GM18907 (cell line): Measurements from ENCODE around the gene TMEM109.
"Not testable (repeated sequence)": the region's sequence is repeated elsewhere in the genome, so short reads cannot be mapped to it uniquely, and the experiment has no call there.

Experiments
- ATAC-seq: cut with Tn5 transposase; IDR thresholded peaks from one replicate; pipeline ENCODE4 v1.9.1; 2021; ENCODE audit warnings: mild to moderate bottlenecking, moderate library complexity; ENCODE audit not compliant: unreplicated experiment

TMEM109 gene

DNA sequence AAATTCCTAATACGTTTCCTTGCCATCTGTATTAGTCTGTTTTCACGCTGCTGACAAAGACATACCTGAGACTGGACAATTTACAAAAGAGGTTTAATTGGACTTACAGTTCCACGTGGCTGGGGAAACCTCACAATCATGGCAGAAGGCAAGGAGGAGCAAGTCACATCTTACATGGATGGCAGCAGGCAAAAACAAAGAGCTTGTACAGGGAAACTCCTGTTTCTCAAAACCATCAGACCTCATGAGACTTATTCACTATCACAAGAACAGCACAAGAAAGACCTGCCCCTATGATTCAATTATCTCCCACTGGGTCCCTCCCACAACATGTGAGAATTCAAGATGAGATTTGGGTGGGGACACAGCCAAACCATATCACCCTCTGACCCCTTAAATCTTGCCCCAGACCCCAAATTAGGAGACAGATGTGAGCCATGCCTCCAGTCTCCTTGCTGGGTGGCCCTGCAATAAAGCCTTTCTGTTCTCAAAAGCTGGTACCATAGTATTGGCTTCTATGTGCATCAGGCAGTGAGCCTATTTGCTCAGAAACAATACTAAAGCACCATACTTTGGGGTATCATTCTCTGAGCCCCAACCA is 4.2 kb upstream of the TMEM109 start:
- ATAC-seq, result not testable (repeated sequence)

DNA sequence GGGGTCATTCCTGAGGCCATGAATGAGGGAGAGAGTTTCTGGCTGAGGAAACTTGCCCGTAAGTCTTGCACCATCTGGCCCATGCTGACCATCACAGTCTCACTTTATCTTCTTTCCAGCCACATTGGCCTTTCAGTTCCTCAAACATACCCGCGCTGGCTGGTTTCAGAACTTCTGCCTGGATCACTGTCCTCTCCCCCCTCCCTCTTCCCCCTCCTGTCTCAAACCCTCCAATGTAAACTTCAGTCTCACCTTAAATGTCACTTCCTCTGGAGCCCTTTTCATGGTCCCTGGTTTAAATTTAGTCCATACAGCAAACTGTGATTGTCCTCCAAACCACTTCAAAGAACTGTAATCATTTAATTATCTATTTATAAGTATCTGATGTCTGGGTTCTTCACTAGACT is 3.7 kb upstream of the TMEM109 start:
- peak; percentile 41 for ATAC-seq

DNA sequence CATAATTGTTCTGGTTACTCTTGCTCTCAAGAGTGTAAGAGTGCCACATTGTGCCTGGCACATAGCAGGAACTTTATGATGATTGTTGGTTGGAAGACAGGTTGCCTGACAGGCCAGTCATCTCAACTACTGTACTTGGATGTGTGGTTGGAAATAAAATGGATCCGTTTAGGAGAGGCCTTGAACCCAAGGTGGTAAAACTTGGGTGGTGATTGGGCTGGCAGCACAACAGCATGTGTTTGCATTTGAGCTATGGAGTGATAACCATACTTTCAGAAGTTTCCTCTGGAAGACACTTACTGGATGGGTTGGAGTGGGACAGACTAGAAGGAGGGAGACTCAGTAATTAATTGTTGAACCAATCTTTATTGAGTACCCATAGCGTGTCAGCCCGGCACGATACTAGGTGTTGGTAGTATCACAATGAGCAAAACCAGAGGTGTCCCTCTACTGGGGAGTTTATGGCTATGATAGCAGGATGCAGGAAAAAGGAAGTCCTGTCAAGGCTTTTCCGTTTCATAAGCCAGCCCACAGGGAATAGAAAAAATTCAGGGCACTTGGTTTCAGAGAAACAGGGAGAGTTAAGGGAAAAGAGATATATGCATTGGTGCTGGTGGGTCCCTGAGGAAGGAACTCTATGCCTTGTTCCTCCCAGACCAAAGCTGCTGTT is 3.1 kb upstream of the TMEM109 start:
- no peak for ATAC-seq

DNA sequence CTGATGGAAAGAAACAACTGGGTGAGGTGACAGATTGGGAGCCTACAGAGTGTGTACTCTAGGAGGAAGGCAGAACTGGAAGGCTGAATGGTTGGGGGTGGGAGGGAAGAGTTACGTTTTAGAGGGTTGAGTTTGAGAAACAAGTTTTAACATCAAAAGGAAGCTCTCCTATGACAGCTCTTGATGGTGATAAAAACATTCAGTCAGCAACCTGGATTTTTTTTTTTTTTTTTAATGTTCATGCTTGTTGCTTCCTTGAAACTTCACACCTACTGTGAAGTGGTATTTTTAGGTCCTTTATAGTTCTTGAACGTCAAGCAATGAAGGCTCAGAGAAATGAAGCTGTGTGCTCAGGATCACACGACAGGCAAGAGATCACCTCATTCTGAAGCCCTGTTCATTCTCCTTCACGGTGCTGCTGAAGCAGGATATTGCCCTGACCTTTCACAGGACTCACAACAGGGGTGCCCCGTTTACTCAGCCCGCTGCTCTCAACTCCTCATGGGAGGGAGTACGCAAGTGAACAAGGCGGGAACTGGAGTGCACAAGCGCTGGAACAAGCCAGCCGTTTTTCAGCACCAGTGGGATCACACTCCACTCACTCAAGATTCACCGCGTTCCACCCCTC is 1.6 kb upstream of the TMEM109 start:
- no peak for ATAC-seq

DNA sequence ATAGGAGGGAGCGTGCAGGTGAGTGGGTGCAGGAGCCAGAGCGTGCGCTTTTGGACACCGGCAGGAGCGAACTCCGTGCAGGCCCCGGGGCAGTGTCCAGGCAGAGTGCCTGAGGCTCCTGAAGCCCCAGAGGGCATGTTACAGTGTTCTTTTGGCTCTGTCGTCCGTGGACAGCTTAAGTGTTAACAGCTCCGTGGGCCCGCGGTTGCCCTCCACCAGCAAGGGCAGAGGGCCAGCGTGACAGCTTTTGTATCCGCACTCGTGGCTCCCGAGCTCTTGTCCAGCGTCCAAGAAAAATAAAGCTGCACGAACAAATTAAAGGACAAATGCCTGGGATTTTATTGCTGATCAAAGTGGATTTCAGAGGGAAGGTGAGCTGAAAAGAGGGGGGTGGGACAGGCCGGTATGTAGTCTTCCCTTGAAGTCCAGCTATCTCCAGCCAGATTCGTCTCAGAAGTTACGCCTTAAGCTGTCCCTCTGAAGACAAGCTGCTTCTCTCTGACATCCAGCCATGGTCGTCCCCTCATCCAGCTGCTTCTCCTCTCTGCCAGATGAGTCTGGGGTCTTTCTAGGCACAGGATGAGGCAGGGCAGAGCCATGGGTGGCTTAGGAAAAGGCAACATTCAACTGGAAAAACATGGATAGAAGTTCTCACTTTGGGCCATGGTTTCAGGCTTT is 968 bp upstream of the TMEM109 start:
- ATAC-seq, result no peak

DNA sequence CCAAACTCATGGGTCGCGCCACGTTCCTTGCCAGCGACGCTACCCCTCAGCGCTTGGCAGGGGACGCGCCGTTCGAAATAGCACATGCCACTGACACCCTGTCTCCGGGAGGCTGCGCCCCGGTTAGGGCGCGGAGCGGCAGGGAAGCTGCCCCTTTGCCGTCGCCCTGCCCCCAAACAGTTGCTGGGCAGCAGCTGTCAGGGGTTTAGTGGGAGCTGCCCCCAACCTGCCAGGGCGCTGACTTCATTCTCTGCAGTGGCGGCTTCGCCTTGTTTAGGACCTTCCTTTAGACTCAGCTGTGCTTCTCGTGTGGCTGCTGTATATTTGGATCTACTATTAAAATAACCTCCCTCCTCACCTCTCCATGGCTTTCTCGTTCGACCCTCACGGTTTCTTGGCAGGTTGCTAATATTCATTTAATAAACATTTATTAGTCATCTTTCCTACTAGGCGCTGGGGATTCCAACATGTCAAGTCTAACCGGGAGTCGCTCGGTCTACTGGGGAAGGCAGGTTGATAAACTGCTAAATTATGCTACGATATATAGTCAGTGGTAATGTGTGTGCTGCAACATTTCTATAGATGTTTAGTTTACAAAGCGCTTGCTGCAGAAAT is 782 bp downstream of the TMEM109 start:
- ATAC-seq, result peak; percentile 2

DNA sequence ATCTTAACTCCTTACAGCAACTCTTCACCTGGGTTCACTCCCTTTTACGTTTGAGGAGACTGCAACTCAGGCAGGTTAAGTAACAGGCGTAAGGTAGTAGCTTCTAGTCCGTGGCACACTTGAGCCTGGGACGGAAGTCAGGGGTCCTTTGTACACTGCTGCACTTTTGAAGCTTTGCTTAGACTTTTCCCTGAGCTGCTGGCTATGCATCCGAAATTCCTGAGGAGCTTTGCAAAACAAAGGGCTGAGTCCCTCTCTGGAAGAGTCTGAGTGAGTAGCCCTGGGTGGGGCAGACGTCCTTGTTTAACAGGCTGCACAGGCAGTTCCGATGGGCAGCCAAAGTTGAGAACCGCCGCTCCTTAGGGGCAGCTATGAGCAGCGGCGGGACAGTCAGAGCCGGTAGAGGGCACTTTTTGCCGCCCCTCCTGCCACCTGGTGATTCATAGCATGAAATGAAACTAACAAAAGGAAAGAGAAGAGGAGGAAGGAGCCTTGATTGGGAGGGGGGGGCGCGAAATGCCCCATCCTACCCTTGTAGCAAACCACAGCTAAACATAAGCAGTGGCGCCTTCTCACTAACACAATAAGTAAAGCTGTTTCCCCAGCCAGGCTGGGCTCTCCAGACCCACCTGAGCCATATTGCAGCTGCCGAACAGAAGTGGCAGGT is 1.4 kb downstream of the TMEM109 start:
- peak; percentile 48 for ATAC-seq

DNA sequence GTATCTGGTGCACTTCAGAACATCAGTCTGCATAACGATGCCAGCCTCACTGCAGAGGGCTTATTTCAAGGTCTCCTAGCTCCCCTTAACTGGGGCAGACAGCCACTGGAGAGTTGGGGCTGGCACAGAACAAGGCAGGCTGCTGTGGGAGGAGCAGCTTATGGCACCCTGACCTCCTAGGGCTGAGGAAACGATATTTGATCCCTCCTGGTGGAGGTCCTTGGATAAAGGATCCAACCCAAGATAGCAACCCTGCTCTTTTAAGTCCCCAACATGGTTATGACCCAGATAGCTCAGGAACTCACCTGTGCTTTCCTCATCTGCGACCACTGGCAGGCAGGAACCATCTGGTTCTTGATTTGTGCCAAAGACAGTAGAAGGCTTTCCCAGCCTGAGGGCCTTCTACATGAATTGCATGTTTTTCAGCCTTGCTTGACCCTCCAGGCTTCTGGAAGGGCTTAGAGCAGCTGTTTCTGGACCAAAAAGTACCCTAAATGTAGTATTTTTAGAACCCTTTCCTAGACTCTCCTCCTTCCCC is 2.8 kb downstream of the TMEM109 start:
- no peak for ATAC-seq

DNA sequence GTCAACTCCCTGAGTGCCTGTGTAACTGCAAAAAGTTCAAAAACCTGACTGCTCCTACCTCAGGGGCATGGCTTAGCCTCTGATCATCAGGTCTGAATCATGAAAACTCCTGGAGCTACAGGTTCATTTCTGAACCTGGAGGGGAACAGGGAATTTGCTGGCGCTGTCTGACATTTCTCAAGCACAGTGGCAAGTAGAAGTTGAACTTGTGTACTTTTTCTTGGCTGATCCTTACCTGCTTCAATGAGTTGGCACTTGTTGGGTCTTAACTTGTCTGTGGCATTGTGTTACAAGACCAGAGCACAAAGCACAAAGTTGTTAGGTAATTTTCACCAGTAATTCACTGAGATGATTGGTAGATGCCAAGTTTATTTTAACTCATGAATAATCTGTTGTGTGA is 3.3 kb downstream of the TMEM109 start:
- ATAC-seq, result no peak

DNA sequence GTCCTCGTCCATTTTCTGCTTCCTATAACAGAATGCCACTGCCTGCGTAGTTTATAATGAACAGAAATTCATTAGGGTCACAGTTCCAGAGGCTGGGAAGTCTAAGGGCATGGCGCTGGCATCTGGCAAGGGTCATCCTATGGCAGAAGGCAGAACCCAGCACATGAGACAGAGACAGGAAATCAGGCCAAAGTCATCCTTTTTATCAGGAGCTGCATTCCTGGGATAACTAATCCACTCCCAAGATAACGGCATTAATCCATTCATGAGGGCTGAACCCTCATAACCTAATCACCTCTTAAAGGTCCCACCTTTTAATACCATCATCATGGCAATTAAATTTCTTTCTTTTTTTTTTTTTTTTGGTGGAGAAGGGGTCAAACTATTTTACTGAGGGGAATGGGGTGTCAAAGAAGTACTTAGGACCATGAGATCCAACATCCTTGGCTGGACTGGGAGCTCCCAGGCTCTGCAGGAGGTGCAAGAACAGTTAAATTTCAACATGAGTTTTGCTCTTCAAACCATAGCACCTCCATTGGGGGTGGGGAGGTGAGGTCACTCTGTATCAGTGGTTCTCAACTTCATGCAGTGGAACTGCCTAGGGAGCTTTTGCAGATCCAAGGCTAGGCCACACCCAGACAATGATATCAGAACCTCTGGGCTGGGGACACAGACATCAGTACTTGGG is 4.4 kb downstream of the TMEM109 start:
- ATAC-seq, result no peak

DNA sequence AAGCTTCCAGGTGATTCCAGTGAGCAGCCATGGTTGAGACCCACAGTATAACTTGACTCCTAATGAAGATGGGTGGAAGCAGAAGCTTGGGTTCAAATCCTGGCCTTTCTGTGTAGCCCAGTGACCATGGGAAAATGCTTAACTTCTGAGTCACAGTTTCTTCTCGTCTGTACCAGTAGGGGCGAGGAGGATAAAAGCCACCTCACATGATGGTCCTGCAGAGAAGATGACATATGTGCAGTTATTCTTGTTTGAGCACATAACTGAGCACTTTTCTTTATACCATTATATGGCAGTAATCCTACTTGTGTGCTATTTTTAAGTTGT is 4.9 kb downstream of the TMEM109 start:
- no peak for ATAC-seq

DNA sequence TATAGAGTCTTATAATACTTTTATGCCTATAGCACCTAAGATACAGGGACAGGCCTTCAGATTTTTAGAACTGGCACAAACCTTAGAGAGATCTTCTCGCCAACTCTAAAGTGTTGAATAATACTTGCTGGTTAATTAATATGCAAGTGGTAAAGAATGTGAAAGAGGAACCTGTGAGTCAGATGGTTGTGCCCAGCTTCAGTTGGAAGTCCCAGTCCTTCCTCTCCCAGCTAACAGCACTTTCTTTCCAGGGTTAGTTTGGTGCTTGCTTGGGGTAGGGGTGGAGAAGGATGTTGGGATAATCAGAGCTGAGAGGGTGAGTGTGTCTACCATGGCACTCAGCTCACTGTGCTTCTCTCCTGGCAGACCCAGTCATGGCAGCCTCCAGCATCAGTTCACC is 5.4 kb downstream of the TMEM109 start:
- ATAC-seq, result no peak

DNA sequence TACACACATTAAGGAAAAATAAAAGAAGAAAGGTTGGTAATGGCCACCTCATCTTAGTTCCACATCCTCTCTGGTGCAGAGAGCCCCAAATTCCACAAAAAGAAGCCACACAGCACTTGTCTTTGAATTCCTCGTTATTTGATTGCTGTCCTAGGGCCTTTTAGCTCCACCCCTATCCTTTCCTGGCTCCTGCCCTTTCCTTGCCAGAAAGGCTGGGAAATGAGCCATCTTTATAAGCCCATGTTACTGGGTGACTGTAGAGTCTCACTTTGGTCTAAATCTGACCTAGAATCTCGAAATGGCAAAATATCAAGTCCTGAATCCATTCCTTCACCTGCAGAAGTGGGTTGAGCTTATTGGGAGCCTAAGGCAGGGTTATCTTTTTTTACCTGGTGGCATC is 6.0 kb downstream of the TMEM109 start:
- no peak for ATAC-seq

DNA sequence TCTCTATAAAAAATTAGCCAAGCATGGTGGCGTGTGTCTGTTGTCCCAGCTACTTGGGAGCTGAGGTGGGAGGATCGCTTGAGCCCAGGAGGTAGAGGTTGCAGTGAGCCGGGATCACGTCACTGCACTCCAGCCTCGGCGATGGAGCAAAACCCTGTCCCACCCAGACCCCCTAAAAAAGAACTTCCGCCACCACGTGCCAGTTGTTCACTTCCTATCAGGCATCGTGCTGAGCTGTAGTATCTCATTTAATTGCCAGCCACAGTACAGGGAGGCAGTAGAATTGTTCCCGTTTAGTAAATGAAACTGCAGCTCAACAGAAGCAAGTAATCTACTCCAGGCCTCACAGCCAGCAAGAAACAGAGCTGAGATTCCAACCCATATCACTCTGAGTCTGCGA is 7.3 kb downstream of the TMEM109 start:
- ATAC-seq, result no peak

DNA sequence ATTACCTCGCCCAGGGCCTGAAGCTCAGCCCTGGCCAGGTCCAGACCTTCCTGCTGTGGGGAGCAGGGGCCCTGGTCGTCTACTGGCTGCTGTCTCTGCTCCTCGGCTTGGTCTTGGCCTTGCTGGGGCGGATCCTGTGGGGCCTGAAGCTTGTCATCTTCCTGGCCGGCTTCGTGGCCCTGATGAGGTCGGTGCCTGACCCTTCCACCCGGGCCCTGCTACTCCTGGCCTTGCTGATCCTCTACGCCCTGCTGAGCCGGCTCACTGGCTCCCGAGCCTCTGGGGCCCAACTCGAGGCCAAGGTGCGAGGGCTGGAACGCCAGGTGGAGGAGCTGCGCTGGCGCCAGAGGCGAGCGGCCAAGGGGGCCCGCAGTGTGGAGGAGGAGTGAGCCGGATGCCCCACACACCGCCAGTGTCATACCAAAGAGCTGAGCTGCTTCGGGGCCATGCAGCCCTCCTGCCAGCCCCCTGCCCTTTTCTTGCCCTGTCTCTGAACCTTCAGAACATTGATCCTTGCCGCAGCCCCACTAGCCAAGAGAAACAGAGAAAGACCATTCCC is 7.9 kb downstream of the TMEM109 start:
- no peak for ATAC-seq

DNA sequence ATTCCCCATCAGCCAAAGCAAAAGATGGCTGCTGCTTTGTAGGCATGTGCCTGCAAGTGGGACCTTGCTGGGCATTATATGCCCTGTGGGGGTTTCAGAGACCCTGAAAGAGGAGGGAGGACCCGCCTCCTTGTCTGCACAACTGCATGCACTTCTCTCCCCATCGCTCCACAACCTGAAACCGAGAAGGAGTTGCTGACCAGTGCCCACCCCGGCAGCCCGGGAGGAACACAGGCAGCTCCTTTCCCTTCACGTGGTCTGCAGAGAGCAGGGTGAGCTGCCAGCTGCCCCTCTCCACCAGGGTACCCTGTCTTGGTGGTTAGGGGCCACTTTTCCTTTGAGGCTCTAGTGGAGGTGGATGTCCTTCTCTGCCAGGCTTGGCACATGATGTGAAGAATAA is 8.9 kb downstream of the TMEM109 start:
- ATAC-seq, result no peak

DNA sequence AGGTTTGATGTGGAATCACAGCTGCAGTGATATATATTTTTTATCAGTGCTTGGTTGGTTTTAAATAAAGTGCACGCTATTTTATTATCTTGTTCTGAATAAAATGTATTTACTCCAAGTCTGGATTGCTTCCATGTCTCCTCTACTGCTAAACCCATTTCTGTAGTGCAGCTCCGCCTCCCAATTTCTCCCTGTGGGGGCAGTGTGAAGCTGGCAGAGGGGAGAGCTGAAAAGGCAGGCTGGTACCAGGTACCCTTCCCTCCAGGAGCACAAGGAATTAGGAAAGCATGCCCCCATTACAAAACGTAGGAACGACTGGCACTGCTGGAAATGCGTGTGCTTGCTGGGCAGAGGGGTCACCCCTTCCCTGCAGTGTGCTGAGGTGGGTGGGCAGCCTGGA is 9.4 kb downstream of the TMEM109 start:
- ATAC-seq, result no peak

DNA sequence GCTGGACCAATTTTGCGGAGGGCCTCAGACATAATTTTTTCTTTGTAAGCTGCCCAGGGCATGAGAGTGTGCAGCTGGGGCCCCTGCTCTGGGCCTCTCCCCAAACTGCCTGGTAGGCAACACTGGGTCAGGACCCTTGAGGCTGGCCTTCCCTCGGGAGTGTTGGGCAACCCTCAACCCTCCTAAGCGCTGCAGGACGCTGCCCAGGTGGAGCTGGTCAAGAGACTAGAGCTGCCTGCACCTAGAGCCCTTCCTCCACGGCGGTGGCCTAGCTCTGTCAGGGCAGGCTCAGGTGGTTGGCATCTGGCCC is 9.8 kb downstream of the TMEM109 start:
- no peak for ATAC-seq

DNA sequence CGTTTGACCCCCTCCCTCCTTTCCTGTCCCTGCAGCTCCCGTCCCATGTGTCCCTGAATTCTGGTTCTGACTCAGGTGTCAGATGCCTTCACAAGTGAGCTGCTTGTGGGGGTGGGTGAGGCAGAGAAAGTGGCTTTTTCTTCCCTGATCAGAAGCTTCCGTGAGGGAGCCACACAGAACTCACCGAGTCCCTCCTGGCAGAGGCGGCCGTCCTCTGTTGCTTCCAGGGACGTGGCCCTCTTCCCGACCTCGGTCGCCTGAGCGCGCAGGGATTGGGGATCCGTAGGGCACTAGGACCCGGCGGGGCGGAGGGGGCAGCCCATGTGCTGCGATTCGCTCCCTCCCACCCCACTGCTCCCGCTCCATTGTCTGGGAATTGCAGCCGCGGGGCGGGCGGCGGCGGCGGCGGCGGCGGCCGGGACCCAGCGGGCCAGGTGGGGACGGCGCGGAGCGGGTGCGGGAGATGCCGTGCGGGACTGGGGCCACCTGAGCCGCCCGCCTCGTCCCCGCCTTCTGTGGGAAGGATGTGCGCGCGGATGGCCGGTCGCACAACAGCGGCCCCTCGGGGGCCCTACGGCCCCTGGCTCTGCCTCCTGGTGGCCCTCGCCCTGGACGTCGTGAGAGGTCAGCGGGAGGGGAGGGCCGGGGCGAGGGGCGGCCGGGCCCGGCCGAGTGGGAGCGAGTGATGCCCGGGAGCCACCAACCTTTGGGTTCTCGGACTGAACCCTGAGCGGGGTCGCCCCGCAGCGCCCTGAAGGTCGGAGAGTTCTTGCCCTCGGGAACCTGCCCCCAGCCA is 10.3 kb downstream of the TMEM109 start, which contains the start of gene TMEM132A:
Gene TMEM132A, plus strand, starts transcription at position 351 of the 796 bp plus-strand sequence. Its CDS starts 174 bp downstream, at position 525.
- no peak for ATAC-seq
